Left ventricle myocardium inferior (tissue), 1 donor: ENCODE results near the gene DOC2A. TPM values are rescaled to one million over a fixed set of nuclear protein-coding genes. Genes with fewer than 3 reads are reported as not detected.
"Not testable (repeated sequence)": the region's sequence is repeated elsewhere in the genome, so short reads cannot be mapped to it uniquely, and the experiment has no call there.

ENCODE experiments used
- DNase-seq: peaks from one replicate; pipeline ENCODE4 v3.0.0-alpha.2; 2020
- H3K27ac ChIP-seq: fragments of 200-600 bp; replicated peaks from 2 replicates; pipeline ENCODE4 v1.8.0; 2021
- H3K27me3 ChIP-seq: fragments of 200-600 bp; 2 replicates; pipeline ENCODE4 v1.8.0; 2021; ENCODE audit warnings: low read depth
- H3K36me3 ChIP-seq: fragments of 200-600 bp; 2 replicates; pipeline ENCODE4 v1.8.0; 2021
- H3K4me1 ChIP-seq: fragments of 200-600 bp; 2 replicates; pipeline ENCODE4 v1.8.0; 2021
- H3K4me3 ChIP-seq: fragments of 200-600 bp; 2 replicates; pipeline ENCODE4 v1.8.0; 2021; ENCODE audit warnings: mild to moderate bottlenecking, moderate library complexity
- H3K9me3 ChIP-seq: fragments of 200-600 bp; replicated peaks from 2 replicates; pipeline ENCODE4 v1.8.0; 2021
- CTCF ChIP-seq: fragments of 200-600 bp; IDR thresholded peaks from 2 replicates; pipeline ENCODE4 v1.8.0; 2021; ENCODE audit warnings: antibody characterized with exemption, mild to moderate bottlenecking, borderline replicate concordance
- intact Hi-C: fragments of 100-400 bp; cut with micrococcal nuclease; formaldehyde crosslinking; loops from one replicate; pipeline ENCODE4 v1.11.0; 2022
- total RNA-seq: library from RNA; stranded (reverse); fragmentation: NEBNext Ultra II Directional; extraction: Animal tissue kit (Norgen Biotek cat#: 25700); gene quantifications from one replicate; pipeline ENCODE4 v1.2.1, GENCODE V29; 2021
- donor health status: DM: no; HTN: yes; CAD: no; lungs with severe emphysema.

DOC2A gene
- total RNA-seq, 1 donor from 2014 or later = 0.66 TPM

- TF ChIP-seq CTCF = no peak
- H3K27me3 ChIP-seq = peaks cover 10% of the 10 kb centered on the region
- no peaks in the 10 kb centered on the region for H3K9me3 ChIP-seq
- peaks cover 13% of the 10 kb centered on the region for H3K4me1 ChIP-seq
- intact Hi-C loops = no loop called here
- no peak for DNase-seq
- H3K4me3 ChIP-seq = no peak overlapping the region
- H3K36me3 ChIP-seq = no peaks in the 10 kb centered on the region
- H3K27ac ChIP-seq = no peak overlapping the region
Measured at GRCh38 chr16:30018731-30019158, 7.9 kb upstream of the DOC2A start.

- H3K36me3 ChIP-seq, H3K9me3 ChIP-seq, H3K27ac ChIP-seq, DNase-seq, intact Hi-C loops, H3K4me3 ChIP-seq: not testable (repeated sequence)
- Histone ChIP-seq H3K4me1 (peaks cover 13% of the 10 kb centered on the region), H3K27me3 (peaks cover 13% of the 10 kb centered on the region)
Measured at GRCh38 chr16:30017937-30018336, 7.1 kb upstream of the DOC2A start.

GRCh38 chr16:30017277-30017656 lies 6.4 kb upstream of the DOC2A start:
- intact Hi-C loops = no loop called here

GRCh38 chr16:30016555-30017276 lies 5.9 kb upstream of the DOC2A start:
- intact Hi-C loops = no loop called here
- no peaks in the 10 kb centered on the region for H3K36me3 ChIP-seq
- no peaks in the 10 kb centered on the region for H3K9me3 ChIP-seq
- TF ChIP-seq CTCF = no peak
- DNase-seq = no peak
- H3K27ac ChIP-seq = no peak overlapping the region
- peaks cover 15% of the 10 kb centered on the region for H3K4me1 ChIP-seq
- no peak overlapping the region for H3K4me3 ChIP-seq
- H3K27me3 ChIP-seq = peaks cover 25% of the 10 kb centered on the region

More at GRCh38 chr16:30017277-30017656, 6.4 kb upstream of the DOC2A start:
- no peaks in the 10 kb centered on the region for H3K9me3 ChIP-seq
- H3K27me3 ChIP-seq = peaks cover 20% of the 10 kb centered on the region
- no peak overlapping the region for H3K4me3 ChIP-seq
- TF ChIP-seq CTCF = no peak
- DNase-seq = no peak
- no peaks in the 10 kb centered on the region for H3K36me3 ChIP-seq
- H3K4me1 ChIP-seq = peaks cover 13% of the 10 kb centered on the region
- no peak overlapping the region for H3K27ac ChIP-seq

- H3K27ac ChIP-seq, H3K36me3 ChIP-seq, H3K9me3 ChIP-seq, DNase-seq, H3K4me3 ChIP-seq, intact Hi-C loops: not testable (repeated sequence)
- Histone ChIP-seq H3K4me1 (peaks cover 17% of the 10 kb centered on the region), H3K27me3 (peaks cover 28% of the 10 kb centered on the region)
Measured at GRCh38 chr16:30015450-30015849, 4.6 kb upstream of the DOC2A start.

- DNase-seq, intact Hi-C loops, H3K9me3 ChIP-seq, H3K4me3 ChIP-seq, H3K27ac ChIP-seq, H3K36me3 ChIP-seq: not testable (repeated sequence)
- H3K4me1 ChIP-seq = peaks cover 20% of the 10 kb centered on the region
- H3K27me3 ChIP-seq = peaks cover 54% of the 10 kb centered on the region
Measured at GRCh38 chr16:30012598-30012997, 1.8 kb upstream of the DOC2A start.

GRCh38 chr16:30011714-30012504 lies 1.1 kb upstream of the DOC2A start:
- no peak overlapping the region for H3K27ac ChIP-seq
- TF ChIP-seq CTCF = no peak
- intact Hi-C loops = no loop called here
- peak overlapping the region; percentile 60 for H3K4me3 ChIP-seq
- DNase-seq = no peak
- peaks cover 54% of the 10 kb centered on the region for H3K27me3 ChIP-seq
- no peaks in the 10 kb centered on the region for H3K9me3 ChIP-seq
- peaks cover 20% of the 10 kb centered on the region for H3K4me1 ChIP-seq
- H3K36me3 ChIP-seq = no peaks in the 10 kb centered on the region
